Thyroid gland (tissue), 4 donors: ENCODE measurements around the gene ABTB2. TPM values are rescaled to one million over a fixed set of nuclear protein-coding genes. Genes with fewer than 3 reads are reported as not detected.

Experiments
- DNase-seq, 2 donors: peaks; one replicate each; pipeline ENCODE4 v3.0.0-alpha.2; 2019
- H3K27ac ChIP-seq, 3 donors: fragments of 200-600 bp; sonication (generic); 1 replicate in 2 of 3; 2 replicates in 1 of 3; pipeline ENCODE4 v1.5.1; 2016 to 2019; ENCODE audit warnings: mild to moderate bottlenecking in 1 of 3, moderate library complexity in 1 of 3
- H3K27me3 ChIP-seq: fragments of 200-600 bp; sonication (generic); one replicate; pipeline ENCODE4 v1.5.1; 2019
- H3K36me3 ChIP-seq, 2 donors: fragments of 200-600 bp; sonication (generic); one replicate each; pipeline ENCODE4 v1.5.1; 2016 to 2019
- H3K4me1 ChIP-seq, 2 donors: fragments of 200-600 bp; sonication (generic); one replicate each; pipeline ENCODE4 v1.5.1; 2017 to 2019
- H3K4me3 ChIP-seq, 3 donors: fragments of 200-600 bp; sonication (generic); replicated peaks in 1 of 3; 1 replicate in 2 of 3; 2 replicates in 1 of 3; pipeline ENCODE4 v1.5.1; 2016; ENCODE audit warnings: mild to moderate bottlenecking in 1 of 3
- H3K9me3 ChIP-seq: fragments of 200-600 bp; sonication (generic); one replicate; pipeline ENCODE4 v1.5.1; 2017
- CTCF ChIP-seq, 6 experiments: fragments of 200-600 bp in 3 of 6; fragments of 450-650 bp in 3 of 6; sonication (generic) in 3 of 6; IDR thresholded peaks; one replicate each; pipeline ENCODE4 v1.5.1; 2016 to 2019; ENCODE audit warnings: antibody characterized with exemption in 6 of 6, mild to moderate bottlenecking in 2 of 6, inconsistent platforms in 1 of 6, moderate library complexity in 1 of 6
- POLR2A ChIP-seq, 2 donors: fragments of 450-650 bp; IDR thresholded peaks; one replicate each; pipeline ENCODE4 v1.6.1; 2017; ENCODE audit warnings: antibody characterized with exemption in 2 of 2, mild to moderate bottlenecking in 2 of 2, moderate library complexity in 1 of 2
- WGBS, 2 donors: methylation state at CpG; one replicate each; pipeline ENCODE4 v1.1.5; 2017; 5-methylcytosine and 5-hydroxymethylcytosine counted together
- intact Hi-C: fragments of 100-400 bp; cut with DNase I; formaldehyde crosslinking; loops from one replicate; pipeline ENCODE4 v1.15.1; 2023
- total RNA-seq, 4 donors: library from RNA; depleted of rRNA; stranded (reverse); fragments of >200 nt; gene quantifications; one replicate each; pipeline ENCODE4 v1.2.3, GENCODE V29; 2016

ABTB2 gene
- total RNA-seq, 4 donors from 2014 or later: 1.2 to 5.0 (median 3.3) TPM

GRCh38 chr11:34149786-34150185 lies 208.0 kb downstream of the ABTB2 start:
- Histone ChIP-seq H3K27ac (no peak overlapping the region), H3K9me3 (no peaks in the 10 kb centered on the region), H3K27me3 (no peaks in the 10 kb centered on the region), H3K4me3 (no peak overlapping the region), H3K36me3 (peaks cover 25 to 38% of the 10 kb centered on the region in 2 donors), H3K4me1 (peaks cover 2 to 9% of the 10 kb centered on the region in 2 donors)
- 85 to 91% methylated on average over 11 to 13 of the region's 13 CpGs for WGBS, 2 donors
- DNase-seq: no peak
- TF ChIP-seq POLR2A (IDR thresholded peaks at IDR 0.05): no peak
- TF ChIP-seq CTCF (IDR thresholded peaks at IDR 0.05): no peak
- intact Hi-C loops: no loop called here

- H3K27ac ChIP-seq: no peak overlapping the region
- H3K36me3 ChIP-seq: peaks cover 25 to 43% of the 10 kb centered on the region in 2 donors
- no peak overlapping the region for H3K4me3 ChIP-seq
- intact Hi-C loops: no loop called here
- TF ChIP-seq CTCF (IDR thresholded peaks at IDR 0.05): no peak
- no peak for TF ChIP-seq POLR2A (IDR thresholded peaks at IDR 0.05)
- no peaks in the 10 kb centered on the region for H3K27me3 ChIP-seq
- DNase-seq: no peak
- H3K4me1 ChIP-seq: peaks cover 0 to 4% of the 10 kb centered on the region in 2 donors
- no peaks in the 10 kb centered on the region for H3K9me3 ChIP-seq
- WGBS, 2 donors: 89 to 90% methylated on average over 7 of the region's 7 CpGs
Observed at GRCh38 chr11:34149274-34149673, 208.5 kb downstream of the ABTB2 start.

GRCh38 chr11:34148504-34149165 lies 209.2 kb downstream of the ABTB2 start:
- no peaks in the 10 kb centered on the region for H3K9me3 ChIP-seq
- TF ChIP-seq POLR2A (IDR thresholded peaks at IDR 0.05) (no peak), CTCF (IDR thresholded peaks at IDR 0.05) (no peak)
- H3K27me3 ChIP-seq: no peaks in the 10 kb centered on the region
- H3K4me3 ChIP-seq: no peak overlapping the region
- WGBS, 2 donors: 84 to 88% methylated on average over 14 to 16 of the region's 16 CpGs
- H3K27ac ChIP-seq: no peak overlapping the region
- DNase-seq: no peak
- H3K4me1 ChIP-seq: no peaks in the 10 kb centered on the region
- H3K36me3 ChIP-seq: peaks cover 29 to 48% of the 10 kb centered on the region in 2 donors
- intact Hi-C loops: no loop called here

- DNase-seq: no peak
- WGBS, 2 donors: 84 to 85% methylated on average over 8 of the region's 8 CpGs
- Histone ChIP-seq H3K27ac (no peak overlapping the region), H3K4me1 (no peaks in the 10 kb centered on the region), H3K27me3 (no peaks in the 10 kb centered on the region), H3K36me3 (peaks cover 38 to 59% of the 10 kb centered on the region in 2 donors), H3K4me3 (no peak overlapping the region), H3K9me3 (no peaks in the 10 kb centered on the region)
- TF ChIP-seq CTCF (IDR thresholded peaks at IDR 0.05) (no peak), POLR2A (IDR thresholded peaks at IDR 0.05) (no peak)
- intact Hi-C loops: no loop called here
Observed at GRCh38 chr11:34147581-34147980, 210.2 kb downstream of the ABTB2 start.

GRCh38 chr11:34146866-34147265 lies 210.9 kb downstream of the ABTB2 start:
- 79 to 82% methylated on average over 5 of the region's 5 CpGs for WGBS, 2 donors
- no peak overlapping the region for H3K4me3 ChIP-seq
- H3K4me1 ChIP-seq: no peaks in the 10 kb centered on the region
- TF ChIP-seq POLR2A (IDR thresholded peaks at IDR 0.05): no peak
- no peak for TF ChIP-seq CTCF (IDR thresholded peaks at IDR 0.05)
- intact Hi-C loops: no loop called here
- no peaks in the 10 kb centered on the region for H3K27me3 ChIP-seq
- no peak overlapping the region for H3K27ac ChIP-seq
- H3K9me3 ChIP-seq: no peaks in the 10 kb centered on the region
- peaks cover 45 to 66% of the 10 kb centered on the region in 2 donors for H3K36me3 ChIP-seq
- DNase-seq: no peak
